Measurements from ENCODE around the gene NNAT.
"Not testable (repeated sequence)": the region's sequence is repeated elsewhere in the genome, so short reads cannot be mapped to it uniquely, and the experiment has no call there.

Gene NNAT

DNA sequence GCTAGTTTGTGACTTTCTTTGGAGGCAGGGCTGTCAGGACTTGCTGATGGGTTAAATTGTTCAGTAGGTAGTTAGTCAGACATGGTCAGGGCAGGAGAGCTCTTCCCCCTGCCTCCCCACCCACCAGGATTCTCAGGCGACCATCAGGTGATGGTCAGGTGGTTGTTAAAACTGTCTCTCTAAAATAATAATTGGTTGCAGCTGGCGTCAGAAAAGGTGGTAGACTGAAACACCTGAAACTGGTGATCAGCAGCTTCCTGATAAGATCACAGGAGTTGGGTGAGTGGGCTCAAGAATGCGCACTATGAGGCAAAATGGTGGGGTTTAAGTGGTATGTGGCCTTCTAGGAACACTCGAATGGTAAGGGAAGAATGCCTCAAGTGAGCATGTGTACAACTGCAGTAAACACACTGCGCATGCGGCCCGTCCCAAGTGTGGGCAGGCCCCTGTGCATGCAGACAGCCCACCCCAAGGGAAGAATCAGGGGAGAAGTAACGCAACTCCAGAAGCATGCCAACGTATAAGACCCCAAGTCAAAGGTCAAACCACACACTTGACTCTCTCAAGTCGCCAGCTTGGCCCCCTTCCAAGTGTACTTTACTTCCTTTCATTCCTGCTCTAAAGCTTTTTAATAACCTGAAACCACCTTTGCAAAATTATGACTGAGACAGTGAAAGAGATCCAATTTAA is 14.5 kb downstream of the NNAT start:
- Histone ChIP-seq H3K4me1 (ENCODE audit: control insufficient read depth, low read depth, low read length) (no peaks in the 10 kb centered on the region), H3K27ac (ENCODE audit: low read length) (no peak overlapping the region), H3K9ac (ENCODE audit: low read length) (no peak overlapping the region), H3K9me3 (ENCODE audit: control insufficient read depth, low read depth, low read length) (no peaks in the 10 kb centered on the region), H3K27me3 (ENCODE audit: control insufficient read depth, insufficient read depth, low read length) (no peaks in the 10 kb centered on the region), H3K4me3 (ENCODE audit: low read length) (no peak overlapping the region), H3K36me3 (ENCODE audit: control insufficient read depth, low read depth, low read length) (no peaks in the 10 kb centered on the region)

DNA sequence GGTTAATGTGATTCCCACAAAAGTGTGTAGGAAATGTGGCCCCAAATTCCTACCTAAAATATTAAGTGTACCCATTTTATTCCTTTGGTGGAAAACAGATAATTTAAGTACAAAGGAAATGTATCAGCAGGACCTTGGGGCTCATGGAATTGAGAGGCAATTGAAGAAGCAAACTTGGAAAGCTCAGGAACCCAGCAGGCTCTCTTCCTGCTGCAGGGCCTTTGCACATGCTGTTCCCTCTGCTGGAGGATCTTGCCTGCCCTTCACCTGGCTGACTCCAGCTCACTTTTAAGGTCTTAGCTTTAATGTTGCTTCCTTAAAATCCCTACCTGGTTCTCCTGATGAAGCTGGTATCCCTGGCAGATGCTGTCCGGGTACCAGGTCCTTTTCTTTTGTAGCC is 16.5 kb downstream of the NNAT start:
- H3K9ac ChIP-seq (ENCODE audit: low read length), result no peak overlapping the region
- H3K9me3 ChIP-seq (ENCODE audit: control insufficient read depth, low read depth, low read length), result no peaks in the 10 kb centered on the region
- no peak overlapping the region for H3K4me3 ChIP-seq (ENCODE audit: low read length)
- no peaks in the 10 kb centered on the region for H3K4me1 ChIP-seq (ENCODE audit: control insufficient read depth, low read depth, low read length)
- no peaks in the 10 kb centered on the region for H3K36me3 ChIP-seq (ENCODE audit: control insufficient read depth, low read depth, low read length)
- no peaks in the 10 kb centered on the region for H3K27me3 ChIP-seq (ENCODE audit: control insufficient read depth, insufficient read depth, low read length)
- no peak overlapping the region for H3K27ac ChIP-seq (ENCODE audit: low read length)

DNA sequence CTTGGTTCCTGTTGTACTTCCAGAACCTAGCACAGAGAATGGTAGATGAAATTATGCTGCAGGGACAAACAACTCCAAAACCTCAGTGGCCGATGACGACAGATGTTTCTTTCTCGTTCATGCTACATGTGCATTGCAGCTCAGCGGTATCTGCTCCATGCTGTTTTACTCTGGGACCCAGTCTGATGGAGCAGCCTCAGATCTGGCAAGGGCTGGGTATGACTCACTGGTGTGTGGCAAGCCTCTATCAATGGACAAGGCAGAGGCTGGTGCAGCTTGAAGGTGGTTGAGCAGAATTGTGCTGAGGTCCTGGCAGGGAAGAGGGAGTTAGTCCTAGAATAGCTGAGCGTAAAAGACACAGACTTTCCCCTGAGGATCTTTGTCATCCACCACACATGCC is 17.0 kb downstream of the NNAT start:
- Histone ChIP-seq H3K9ac (ENCODE audit: low read length) (no peak overlapping the region), H3K4me1 (ENCODE audit: control insufficient read depth, low read depth, low read length) (no peaks in the 10 kb centered on the region), H3K36me3 (ENCODE audit: control insufficient read depth, low read depth, low read length) (no peaks in the 10 kb centered on the region), H3K4me3 (ENCODE audit: low read length) (no peak overlapping the region), H3K27me3 (ENCODE audit: control insufficient read depth, insufficient read depth, low read length) (no peaks in the 10 kb centered on the region), H3K27ac (ENCODE audit: low read length) (no peak overlapping the region), H3K9me3 (ENCODE audit: control insufficient read depth, low read depth, low read length) (no peaks in the 10 kb centered on the region)

DNA sequence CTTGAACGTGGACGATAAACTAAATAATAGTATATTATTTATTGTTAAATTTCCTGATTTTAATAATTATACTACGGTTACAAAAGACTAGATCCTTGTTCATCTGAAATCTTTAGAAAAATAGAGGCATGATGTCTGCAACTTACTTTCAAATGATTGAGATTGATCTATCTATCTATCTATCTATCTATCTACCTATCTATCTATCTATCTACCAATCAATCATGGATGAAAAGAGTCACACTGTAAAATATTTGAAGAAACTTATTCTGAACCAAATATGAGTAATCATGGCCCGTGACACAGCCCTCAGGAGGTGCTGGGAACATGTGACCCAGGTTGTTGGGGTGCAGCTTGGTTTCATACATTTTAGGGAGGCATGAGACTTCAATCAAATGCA is 18.4 kb downstream of the NNAT start:
- H3K36me3 ChIP-seq (ENCODE audit: control insufficient read depth, low read depth, low read length), result no peaks in the 10 kb centered on the region
- no peaks in the 10 kb centered on the region for H3K4me1 ChIP-seq (ENCODE audit: control insufficient read depth, low read depth, low read length)
- no peaks in the 10 kb centered on the region for H3K9me3 ChIP-seq (ENCODE audit: control insufficient read depth, low read depth, low read length)
- no peak overlapping the region for H3K4me3 ChIP-seq (ENCODE audit: low read length)
- H3K27ac ChIP-seq (ENCODE audit: low read length), result no peak overlapping the region
- no peaks in the 10 kb centered on the region for H3K27me3 ChIP-seq (ENCODE audit: control insufficient read depth, insufficient read depth, low read length)
- no peak overlapping the region for H3K9ac ChIP-seq (ENCODE audit: low read length)

DNA sequence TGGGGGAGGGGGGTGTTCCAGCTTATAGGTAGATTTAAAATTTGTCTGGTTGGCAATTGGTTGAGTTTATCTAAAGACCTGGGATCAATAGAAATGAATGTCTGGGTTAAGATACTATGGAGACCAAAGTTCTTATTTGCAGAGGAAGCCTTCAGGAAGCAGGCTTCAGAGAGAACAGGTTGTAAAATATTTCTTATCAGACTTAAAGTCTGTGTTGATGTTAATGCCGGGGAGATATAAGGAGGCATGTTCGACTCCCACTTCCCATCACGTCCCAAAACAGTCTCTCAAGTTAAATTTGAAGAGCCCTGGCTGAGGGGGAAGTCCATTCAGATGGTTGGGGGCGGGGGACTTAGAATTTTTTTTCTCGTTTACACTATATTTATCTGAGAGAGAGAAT is 19.0 kb downstream of the NNAT start:
- H3K27ac ChIP-seq (ENCODE audit: low read length), result no peak overlapping the region
- H3K9ac ChIP-seq (ENCODE audit: low read length), result no peak overlapping the region
- H3K27me3 ChIP-seq (ENCODE audit: control insufficient read depth, insufficient read depth, low read length), result no peaks in the 10 kb centered on the region
- H3K9me3 ChIP-seq (ENCODE audit: control insufficient read depth, low read depth, low read length), result no peaks in the 10 kb centered on the region
- no peaks in the 10 kb centered on the region for H3K4me1 ChIP-seq (ENCODE audit: control insufficient read depth, low read depth, low read length)
- no peak overlapping the region for H3K4me3 ChIP-seq (ENCODE audit: low read length)
- H3K36me3 ChIP-seq (ENCODE audit: control insufficient read depth, low read depth, low read length), result no peaks in the 10 kb centered on the region

DNA sequence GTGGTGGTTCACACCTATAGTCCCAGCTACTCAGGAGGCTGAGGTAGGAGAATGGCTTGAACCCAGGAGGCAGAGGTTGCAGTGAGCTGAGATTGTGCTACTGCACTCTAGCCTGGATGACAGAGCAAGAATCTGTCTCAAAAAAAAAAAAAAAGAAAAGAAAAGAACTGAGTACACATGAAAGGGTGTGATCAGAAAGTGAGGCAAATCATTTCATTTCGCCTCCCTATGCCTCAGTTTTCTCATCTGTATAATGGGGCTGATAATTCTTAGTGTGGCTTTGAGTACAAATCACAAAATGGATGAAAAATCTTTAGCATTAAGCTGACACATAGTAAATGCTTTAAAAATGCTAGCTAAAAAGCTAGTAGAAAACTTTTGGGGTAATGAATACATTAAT is 19.8 kb downstream of the NNAT start:
- not testable (repeated sequence) for H3K9ac ChIP-seq (ENCODE audit: low read length); H3K27ac ChIP-seq (ENCODE audit: low read length); H3K9me3 ChIP-seq (ENCODE audit: control insufficient read depth, low read depth, low read length); H3K4me3 ChIP-seq (ENCODE audit: low read length); H3K36me3 ChIP-seq (ENCODE audit: control insufficient read depth, low read depth, low read length); H3K4me1 ChIP-seq (ENCODE audit: control insufficient read depth, low read depth, low read length); H3K27me3 ChIP-seq (ENCODE audit: control insufficient read depth, insufficient read depth, low read length)

DNA sequence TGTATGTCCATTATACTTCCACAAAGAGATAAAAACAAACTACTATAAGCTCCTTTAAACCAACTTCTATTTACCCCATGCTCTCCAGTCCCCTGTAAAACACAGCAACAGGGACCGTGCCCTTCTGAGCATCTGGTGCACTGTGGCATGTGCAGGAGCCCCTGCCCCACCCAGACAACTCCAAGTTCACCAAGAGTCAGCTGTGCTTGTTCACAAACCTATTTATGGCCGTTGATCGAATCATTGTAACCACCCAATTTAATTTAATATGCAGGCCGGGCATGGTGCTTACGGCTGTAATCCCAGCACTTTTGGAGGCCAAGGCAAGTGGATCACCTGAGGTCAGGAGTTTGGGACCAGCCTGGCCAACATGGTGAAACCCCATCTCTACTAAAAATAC is 20.3 kb downstream of the NNAT start:
- H3K4me3 ChIP-seq (ENCODE audit: low read length), result no peak overlapping the region
- H3K27me3 ChIP-seq (ENCODE audit: control insufficient read depth, insufficient read depth, low read length), result no peaks in the 10 kb centered on the region
- no peak overlapping the region for H3K9ac ChIP-seq (ENCODE audit: low read length)
- H3K27ac ChIP-seq (ENCODE audit: low read length), result no peak overlapping the region
- no peaks in the 10 kb centered on the region for H3K9me3 ChIP-seq (ENCODE audit: control insufficient read depth, low read depth, low read length)
- H3K4me1 ChIP-seq (ENCODE audit: control insufficient read depth, low read depth, low read length), result no peaks in the 10 kb centered on the region
- no peaks in the 10 kb centered on the region for H3K36me3 ChIP-seq (ENCODE audit: control insufficient read depth, low read depth, low read length)

DNA sequence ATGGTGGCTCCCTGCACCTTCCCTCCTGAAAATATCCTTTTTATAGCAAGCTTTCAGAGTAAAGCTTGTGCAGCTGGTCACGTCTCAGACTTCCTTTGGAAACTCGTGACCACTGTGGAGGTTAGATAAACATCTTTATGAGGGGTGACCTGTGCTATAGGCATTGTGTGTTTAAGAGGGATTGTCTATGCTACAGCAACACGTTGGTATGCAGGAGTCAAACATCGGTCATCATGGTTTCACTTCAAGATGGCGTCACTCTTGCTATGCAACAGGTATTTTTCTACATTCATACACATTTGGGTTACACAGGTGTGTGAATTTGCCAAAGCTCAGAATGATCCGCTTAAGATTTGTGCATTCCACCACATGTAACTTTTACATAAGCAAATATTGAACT is 21.2 kb downstream of the NNAT start:
- H3K9me3 ChIP-seq (ENCODE audit: control insufficient read depth, low read depth, low read length), result no peaks in the 10 kb centered on the region
- H3K27me3 ChIP-seq (ENCODE audit: control insufficient read depth, insufficient read depth, low read length), result no peaks in the 10 kb centered on the region
- no peak overlapping the region for H3K27ac ChIP-seq (ENCODE audit: low read length)
- no peak overlapping the region for H3K9ac ChIP-seq (ENCODE audit: low read length)
- H3K4me3 ChIP-seq (ENCODE audit: low read length), result no peak overlapping the region
- no peaks in the 10 kb centered on the region for H3K4me1 ChIP-seq (ENCODE audit: control insufficient read depth, low read depth, low read length)
- H3K36me3 ChIP-seq (ENCODE audit: control insufficient read depth, low read depth, low read length), result no peaks in the 10 kb centered on the region

DNA sequence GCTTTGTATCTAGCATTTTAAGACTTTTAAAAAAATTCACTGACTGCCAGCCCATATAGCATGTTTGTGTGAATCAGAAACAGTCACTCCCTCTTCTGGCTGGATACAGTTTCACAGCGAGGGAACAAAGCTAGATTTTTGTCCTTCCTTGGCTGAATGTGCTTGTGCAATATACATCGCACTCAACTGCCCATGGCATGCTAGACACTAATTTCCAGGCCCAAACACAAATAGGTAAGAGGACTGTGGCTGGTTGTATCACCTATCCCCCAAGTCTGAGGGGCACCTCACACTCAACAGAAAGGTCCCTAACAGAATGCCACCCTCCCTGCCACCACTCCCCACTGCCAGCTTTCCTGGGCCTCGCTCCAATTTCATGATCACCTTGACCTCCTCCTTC is 22.8 kb downstream of the NNAT start:
- Histone ChIP-seq H3K36me3 (ENCODE audit: control insufficient read depth, low read depth, low read length) (no peaks in the 10 kb centered on the region), H3K27ac (ENCODE audit: low read length) (no peak overlapping the region), H3K27me3 (ENCODE audit: control insufficient read depth, insufficient read depth, low read length) (no peaks in the 10 kb centered on the region), H3K4me1 (ENCODE audit: control insufficient read depth, low read depth, low read length) (no peaks in the 10 kb centered on the region), H3K9me3 (ENCODE audit: control insufficient read depth, low read depth, low read length) (no peaks in the 10 kb centered on the region), H3K9ac (ENCODE audit: low read length) (no peak overlapping the region), H3K4me3 (ENCODE audit: low read length) (no peak overlapping the region)

DNA sequence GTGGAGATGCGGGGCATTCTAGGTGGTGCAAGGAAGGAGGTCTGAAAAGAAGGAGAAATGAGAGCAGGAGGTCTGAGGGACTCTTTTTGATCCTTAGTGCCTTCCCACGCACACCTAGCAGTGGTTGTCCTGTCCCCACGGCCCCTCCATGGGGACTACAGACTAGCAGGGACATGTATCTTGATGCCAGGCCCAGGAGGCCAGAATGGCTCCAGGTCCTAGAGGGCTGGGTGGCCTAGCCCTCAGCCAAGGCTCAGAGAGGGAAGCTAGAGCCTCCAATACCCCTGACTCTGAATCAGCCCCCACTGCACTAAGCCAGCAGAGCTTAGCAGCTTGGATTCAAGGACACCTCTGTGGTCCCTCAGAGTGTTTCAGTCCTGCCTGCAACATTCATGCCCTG is 23.3 kb downstream of the NNAT start:
- no peaks in the 10 kb centered on the region for H3K4me1 ChIP-seq (ENCODE audit: control insufficient read depth, low read depth, low read length)
- no peaks in the 10 kb centered on the region for H3K36me3 ChIP-seq (ENCODE audit: control insufficient read depth, low read depth, low read length)

DNA sequence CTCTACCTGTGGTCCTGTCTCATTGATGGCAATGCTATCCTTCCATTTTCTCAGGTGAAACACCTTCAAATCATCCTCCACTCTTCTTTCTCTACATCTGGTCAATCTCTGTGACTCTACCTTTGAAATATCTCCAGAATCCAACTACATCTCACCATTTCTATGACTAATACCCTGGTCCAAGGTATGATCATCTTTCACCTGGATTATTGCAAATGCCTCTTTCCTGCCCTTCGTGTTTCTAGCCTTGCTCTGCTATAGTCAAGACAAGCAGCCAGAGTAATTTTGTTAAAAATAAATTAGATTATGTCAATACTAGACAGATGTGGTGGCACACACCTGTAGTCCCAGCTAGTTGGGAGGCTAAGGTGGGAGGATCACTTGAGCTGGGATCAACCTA is 24.5 kb downstream of the NNAT start:
- H3K4me1 ChIP-seq (ENCODE audit: control insufficient read depth, low read depth, low read length), result no peaks in the 10 kb centered on the region
- no peaks in the 10 kb centered on the region for H3K36me3 ChIP-seq (ENCODE audit: control insufficient read depth, low read depth, low read length)
- no peak overlapping the region for H3K4me3 ChIP-seq (ENCODE audit: low read length)
- no peaks in the 10 kb centered on the region for H3K27me3 ChIP-seq (ENCODE audit: control insufficient read depth, insufficient read depth, low read length)
- H3K9me3 ChIP-seq (ENCODE audit: control insufficient read depth, low read depth, low read length), result no peaks in the 10 kb centered on the region
- H3K9ac ChIP-seq (ENCODE audit: low read length), result no peak overlapping the region
- no peak overlapping the region for H3K27ac ChIP-seq (ENCODE audit: low read length)

More for the DNA sequence above, 23.3 kb downstream of the NNAT start:
- no peaks in the 10 kb centered on the region for H3K27me3 ChIP-seq (ENCODE audit: control insufficient read depth, insufficient read depth, low read length)
- H3K27ac ChIP-seq (ENCODE audit: low read length), result no peak overlapping the region
- no peak overlapping the region for H3K9ac ChIP-seq (ENCODE audit: low read length)
- no peak overlapping the region for H3K4me3 ChIP-seq (ENCODE audit: low read length)
- H3K9me3 ChIP-seq (ENCODE audit: control insufficient read depth, low read depth, low read length), result no peaks in the 10 kb centered on the region

DNA sequence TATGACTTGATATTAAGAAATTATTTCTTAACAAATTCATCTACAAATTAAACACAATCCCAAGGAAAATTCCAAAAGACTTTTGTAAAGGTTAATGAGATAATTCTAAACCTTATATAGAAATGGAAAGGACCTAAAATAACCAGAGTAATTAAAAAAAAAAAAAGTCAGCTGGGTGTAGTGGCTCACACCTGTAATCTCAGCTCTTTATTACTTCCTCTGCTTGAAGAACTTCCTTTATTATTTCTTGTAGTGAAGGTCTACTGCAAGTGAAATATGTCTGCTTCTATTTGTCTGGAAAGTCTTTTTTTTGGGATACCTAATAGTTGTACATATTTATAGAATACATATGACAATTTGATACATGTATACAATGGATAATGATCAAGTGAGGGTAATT is 26.9 kb downstream of the NNAT start:
- no peaks in the 10 kb centered on the region for H3K27me3 ChIP-seq (ENCODE audit: control insufficient read depth, insufficient read depth, low read length)
- no peak overlapping the region for H3K27ac ChIP-seq (ENCODE audit: low read length)
- no peak overlapping the region for H3K9ac ChIP-seq (ENCODE audit: low read length)
- no peaks in the 10 kb centered on the region for H3K9me3 ChIP-seq (ENCODE audit: control insufficient read depth, low read depth, low read length)
- H3K4me3 ChIP-seq (ENCODE audit: low read length), result no peak overlapping the region
- H3K36me3 ChIP-seq (ENCODE audit: control insufficient read depth, low read depth, low read length), result no peaks in the 10 kb centered on the region
- no peaks in the 10 kb centered on the region for H3K4me1 ChIP-seq (ENCODE audit: control insufficient read depth, low read depth, low read length)
